K562 (cell line): ENCODE results near the gene GET4. TPM values are rescaled to one million over a fixed set of nuclear protein-coding genes. Genes with fewer than 3 reads are reported as not detected.

ENCODE experiments used
- BHLHE40 ChIP-seq: IDR thresholded peaks from 2 replicates; pipeline ENCODE4 v1.6.1; 2011; ENCODE audit warnings: low read length, improper control_type of control experiment
- LCOR ChIP-seq: sonication (generic); formaldehyde crosslinking; IDR thresholded peaks from 2 replicates; pipeline ENCODE4 v1.8.0; 2022; ENCODE audit warnings: mild to moderate bottlenecking, missing genetic modification reagents
- MCM3 ChIP-seq: fragments of 450-650 bp; IDR thresholded peaks from 2 replicates; pipeline ENCODE4 v1.6.1; 2016
- NELFE ChIP-seq: IDR thresholded peaks from 2 replicates; pipeline ENCODE4 v1.6.1; 2011; ENCODE audit warnings: mild to moderate bottlenecking; ENCODE audit not compliant: insufficient read depth, insufficient read length
- NFRKB ChIP-seq: fragments of 450-650 bp; IDR thresholded peaks from 2 replicates; pipeline ENCODE4 v1.6.1; 2016; ENCODE audit warnings: low read depth
- POLR2G ChIP-seq: fragments of 200-400 bp; formaldehyde crosslinking; IDR thresholded peaks from 2 replicates; pipeline ENCODE4 v1.6.1; 2017; ENCODE audit warnings: low read depth, mild to moderate bottlenecking, antibody characterized with exemption, low read length, moderate library complexity
- POLR3A ChIP-seq: IDR thresholded peaks from 2 replicates; pipeline ENCODE4 v1.6.1; 2011; ENCODE audit warnings: borderline replicate concordance, mild to moderate bottlenecking, moderate library complexity; ENCODE audit not compliant: insufficient read length, insufficient read depth; ENCODE audit errors: extremely low read depth
- TEAD4 ChIP-seq, 2 experiments: sonication (generic) in 1 of 2; formaldehyde crosslinking in 1 of 2; IDR thresholded peaks; 2 replicates each; pipeline versions ENCODE4 v1.6.1 to v1.8.0; 2012 to 2022; ENCODE audit warnings: borderline replicate concordance in 1 of 2, inconsistent platforms in 1 of 2, low read length in 1 of 2, mild to moderate bottlenecking in 1 of 2, missing genetic modification reagents in 1 of 2
- USF2 ChIP-seq: sonication (generic); formaldehyde crosslinking; IDR thresholded peaks from 2 replicates; pipeline ENCODE4 v1.5.0; 2020; ENCODE audit warnings: missing genetic modification reagents
- ZNF324 ChIP-seq: fragments of 250-450 bp; sonication (Bioruptor Pico); IDR thresholded peaks from 2 replicates; pipeline ENCODE4 v1.4.0; 2020; ENCODE audit warnings: mild to moderate bottlenecking
- polyA plus RNA-seq, 8 experiments: library from polyadenylated mRNA; depleted of rRNA in 4 of 8; stranded (reverse) in 5 of 8; unstranded in 3 of 8; fragments of >200 nt; fragmentation: Nextera tagmentation in 2 of 8; fragmentation: Illumina TruSeq in 1 of 8; extraction: Ambion mirVana in 2 of 8; extraction: Trizol in 1 of 8; gene quantifications; 2 replicates each; pipeline versions ENCODE4 v1.2.1 to v1.2.3, GENCODE V29; 2011 to 2014; ENCODE audit warnings: inconsistent platforms in 1 of 8, missing spikeins in 1 of 8
- total RNA-seq, 7 experiments: library from RNA; depleted of rRNA in 6 of 7; stranded (reverse); fragments of >200 nt in 6 of 7; fragmentation: Illumina TruSeq in 2 of 7; extraction: Trizol in 2 of 7; gene quantifications; 2 replicates each; pipeline versions ENCODE4 v1.2.1 to v1.2.3, GENCODE V29; 2011 to 2021; ENCODE audit warnings: low replicate concordance in 1 of 7
- TF ChIP-seq, protein P1 (sequence below), 2 experiments: fragments of 450-650 bp; IDR thresholded peaks; 2 replicates each; pipeline ENCODE4 v1.6.1; 2016
- TF ChIP-seq, protein P2 (sequence below), 2 experiments: IDR thresholded peaks; 2 replicates each; pipeline ENCODE4 v1.6.1; 2011; ENCODE audit warnings: borderline replicate concordance in 1 of 2, control low read depth in 1 of 2, low read depth in 1 of 2, low read length in 1 of 2, mild to moderate bottlenecking in 1 of 2, mixed read lengths in 1 of 2, moderate library complexity in 1 of 2; ENCODE audit not compliant: insufficient read depth in 1 of 2, insufficient read length in 1 of 2, poor library complexity in 1 of 2, severe bottlenecking in 1 of 2; ENCODE audit errors: extremely low read depth in 1 of 2
- TF ChIP-seq, protein P3 (sequence below): sonication (generic); formaldehyde crosslinking; IDR thresholded peaks from 2 replicates; pipeline ENCODE4 v1.8.1; 2023; ENCODE audit warnings: mild to moderate bottlenecking, missing genetic modification reagents

Gene GET4
- total and polyA plus RNA-seq, 9 of the 15 experiments (the other 6 are each of a cell fraction or from before 2014, with no cell fraction given): 0.99 to 122 (median 40.4) TPM

- no peak for TF ChIP-seq ZNF324
- peak; percentile 35; the same call in 1 of the 2 replicates for TF ChIP-seq POLR2G
- TF ChIP-seq BHLHE40: peak; percentile 54; the same call in 1 of the 2 replicates
- no peak for TF ChIP-seq NELFE
- TF ChIP-seq, protein P1, sequence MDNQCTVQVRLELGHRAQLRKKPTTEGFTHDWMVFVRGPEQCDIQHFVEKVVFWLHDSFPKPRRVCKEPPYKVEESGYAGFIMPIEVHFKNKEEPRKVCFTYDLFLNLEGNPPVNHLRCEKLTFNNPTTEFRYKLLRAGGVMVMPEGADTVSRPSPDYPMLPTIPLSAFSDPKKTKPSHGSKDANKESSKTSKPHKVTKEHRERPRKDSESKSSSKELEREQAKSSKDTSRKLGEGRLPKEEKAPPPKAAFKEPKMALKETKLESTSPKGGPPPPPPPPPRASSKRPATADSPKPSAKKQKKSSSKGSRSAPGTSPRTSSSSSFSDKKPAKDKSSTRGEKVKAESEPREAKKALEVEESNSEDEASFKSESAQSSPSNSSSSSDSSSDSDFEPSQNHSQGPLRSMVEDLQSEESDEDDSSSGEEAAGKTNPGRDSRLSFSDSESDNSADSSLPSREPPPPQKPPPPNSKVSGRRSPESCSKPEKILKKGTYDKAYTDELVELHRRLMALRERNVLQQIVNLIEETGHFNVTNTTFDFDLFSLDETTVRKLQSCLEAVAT (IDR thresholded peaks at IDR 0.05): no peak
- no peak for TF ChIP-seq MCM3
- no peak for TF ChIP-seq TEAD4 (IDR thresholded peaks at IDR 0.05; ENCODE audit: low read length)
- no peak for TF ChIP-seq TEAD4 (CRISPR knock-in tag; IDR thresholded peaks at IDR 0.05; ENCODE audit: borderline replicate concordance)
- no peak for TF ChIP-seq POLR3A
- TF ChIP-seq, protein P2, sequence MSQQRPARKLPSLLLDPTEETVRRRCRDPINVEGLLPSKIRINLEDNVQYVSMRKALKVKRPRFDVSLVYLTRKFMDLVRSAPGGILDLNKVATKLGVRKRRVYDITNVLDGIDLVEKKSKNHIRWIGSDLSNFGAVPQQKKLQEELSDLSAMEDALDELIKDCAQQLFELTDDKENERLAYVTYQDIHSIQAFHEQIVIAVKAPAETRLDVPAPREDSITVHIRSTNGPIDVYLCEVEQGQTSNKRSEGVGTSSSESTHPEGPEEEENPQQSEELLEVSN (IDR thresholded peaks at IDR 0.05; ENCODE audit: borderline replicate concordance in 1 of 2, extremely low read depth in 1 of 2, insufficient read depth in 1 of 2, insufficient read length in 1 of 2, low read depth in 1 of 2, low read length in 1 of 2, poor library complexity in 1 of 2, severe bottlenecking in 1 of 2): peak in 1 of 2 experiments; percentile 14
- no peak for TF ChIP-seq NFRKB
- TF ChIP-seq, protein P3, sequence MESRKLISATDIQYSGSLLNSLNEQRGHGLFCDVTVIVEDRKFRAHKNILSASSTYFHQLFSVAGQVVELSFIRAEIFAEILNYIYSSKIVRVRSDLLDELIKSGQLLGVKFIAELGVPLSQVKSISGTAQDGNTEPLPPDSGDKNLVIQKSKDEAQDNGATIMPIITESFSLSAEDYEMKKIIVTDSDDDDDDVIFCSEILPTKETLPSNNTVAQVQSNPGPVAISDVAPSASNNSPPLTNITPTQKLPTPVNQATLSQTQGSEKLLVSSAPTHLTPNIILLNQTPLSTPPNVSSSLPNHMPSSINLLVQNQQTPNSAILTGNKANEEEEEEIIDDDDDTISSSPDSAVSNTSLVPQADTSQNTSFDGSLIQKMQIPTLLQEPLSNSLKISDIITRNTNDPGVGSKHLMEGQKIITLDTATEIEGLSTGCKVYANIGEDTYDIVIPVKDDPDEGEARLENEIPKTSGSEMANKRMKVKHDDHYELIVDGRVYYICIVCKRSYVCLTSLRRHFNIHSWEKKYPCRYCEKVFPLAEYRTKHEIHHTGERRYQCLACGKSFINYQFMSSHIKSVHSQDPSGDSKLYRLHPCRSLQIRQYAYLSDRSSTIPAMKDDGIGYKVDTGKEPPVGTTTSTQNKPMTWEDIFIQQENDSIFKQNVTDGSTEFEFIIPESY (CRISPR knock-in tag): peak; percentile 8; the same call in 1 of the 2 replicates
- no peak for TF ChIP-seq LCOR (CRISPR knock-in tag)
- TF ChIP-seq USF2 (CRISPR knock-in tag): peak; percentile 5; the same call in 1 of the 2 replicates
These were observed 33.3 kb downstream of the GET4 start (continued) for GRCh38 chr7:909358-910329.
